ENCODE results near the gene PGPEP1.
"Not testable (repeated sequence)": the region's sequence is repeated elsewhere in the genome, so short reads cannot be mapped to it uniquely, and the experiment has no call there.

The PGPEP1 gene

DNA sequence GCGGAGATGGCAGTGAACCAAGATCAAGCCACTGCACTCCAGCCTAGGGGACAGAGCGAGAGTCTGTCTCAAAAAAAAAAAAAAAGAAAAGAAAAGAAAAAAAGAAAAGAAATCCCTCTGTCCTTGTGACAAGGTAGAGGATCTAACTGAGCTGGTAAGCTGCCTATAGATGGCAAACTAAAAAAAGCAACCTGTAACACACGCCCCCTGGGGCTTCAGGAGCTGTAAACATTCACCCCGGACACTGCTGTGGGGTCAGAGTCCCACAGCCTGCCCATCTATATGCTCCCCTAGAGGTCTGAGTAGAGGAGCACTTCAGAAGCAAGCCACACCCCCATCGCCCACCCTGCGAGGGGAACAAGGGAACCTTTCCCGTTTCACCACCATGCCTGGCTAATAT, 4.3 kb upstream of the PGPEP1 start:
- no peak for DNase-seq

GRCh38 chr19:18338541-18338940, 1.9 kb upstream of the PGPEP1 start:
- no peak for DNase-seq

DNA sequence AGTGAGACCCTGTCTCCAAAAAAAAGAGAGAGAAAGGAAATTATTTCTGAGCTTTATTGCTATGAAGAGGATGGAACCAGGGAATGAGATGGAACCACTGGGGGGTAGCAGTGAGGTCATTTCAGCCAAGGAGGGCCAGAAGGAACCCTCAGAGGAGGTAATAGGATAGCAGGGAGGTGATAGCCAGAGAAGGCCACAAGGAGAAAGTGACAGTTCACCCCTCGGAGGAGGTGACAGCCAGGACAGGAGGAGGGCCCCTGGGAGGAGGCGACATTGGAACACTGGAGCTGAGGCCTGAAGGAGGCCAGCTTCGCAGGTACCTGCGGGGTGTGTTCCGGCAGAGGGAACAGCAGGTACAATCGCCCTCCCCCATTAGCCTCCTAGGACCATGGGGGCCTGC, 675 bp upstream of the PGPEP1 start:
- DNase-seq: no peak

- DNase-seq: no peak
Measured at GRCh38 chr19:18340990-18341868, 831 bp downstream of the PGPEP1 start.

DNA sequence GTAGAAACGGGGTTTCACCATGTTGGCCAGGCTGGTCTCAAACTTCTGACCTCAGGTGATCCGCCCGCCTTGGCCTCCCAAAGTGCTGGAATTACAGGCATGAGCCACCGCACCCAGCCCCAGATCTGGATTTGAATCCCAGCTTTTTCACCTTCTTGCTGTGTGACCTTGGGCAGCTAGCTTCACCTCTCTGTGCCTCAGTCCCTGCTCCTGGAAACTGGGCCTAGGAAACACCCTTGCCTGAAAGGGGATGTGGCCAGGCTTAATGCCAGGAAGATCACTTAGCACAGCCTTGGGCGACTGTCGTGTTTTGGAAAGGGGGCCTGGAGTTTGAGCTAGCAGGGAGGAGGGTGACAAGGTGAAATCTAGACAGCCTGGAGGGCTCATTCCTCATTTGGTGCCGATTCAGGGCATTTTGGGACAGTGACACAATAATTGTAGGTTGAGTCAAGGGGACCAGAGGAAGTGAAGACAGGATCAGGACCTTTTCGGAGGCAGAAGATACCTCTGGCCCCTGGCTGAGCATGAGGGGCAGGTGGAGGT, 1.8 kb downstream of the PGPEP1 start:
- no peak for DNase-seq

- DNase-seq: no peak
Measured at GRCh38 chr19:18344582-18344950, 4.2 kb downstream of the PGPEP1 start.

GRCh38 chr19:18345296-18345695, 4.9 kb downstream of the PGPEP1 start:
- no peak for DNase-seq

- DNase-seq: no peak
Measured at GRCh38 chr19:18346091-18346490, 5.7 kb downstream of the PGPEP1 start.

- no peak for DNase-seq
Measured at GRCh38 chr19:18348171-18348570, 7.8 kb downstream of the PGPEP1 start.

DNA sequence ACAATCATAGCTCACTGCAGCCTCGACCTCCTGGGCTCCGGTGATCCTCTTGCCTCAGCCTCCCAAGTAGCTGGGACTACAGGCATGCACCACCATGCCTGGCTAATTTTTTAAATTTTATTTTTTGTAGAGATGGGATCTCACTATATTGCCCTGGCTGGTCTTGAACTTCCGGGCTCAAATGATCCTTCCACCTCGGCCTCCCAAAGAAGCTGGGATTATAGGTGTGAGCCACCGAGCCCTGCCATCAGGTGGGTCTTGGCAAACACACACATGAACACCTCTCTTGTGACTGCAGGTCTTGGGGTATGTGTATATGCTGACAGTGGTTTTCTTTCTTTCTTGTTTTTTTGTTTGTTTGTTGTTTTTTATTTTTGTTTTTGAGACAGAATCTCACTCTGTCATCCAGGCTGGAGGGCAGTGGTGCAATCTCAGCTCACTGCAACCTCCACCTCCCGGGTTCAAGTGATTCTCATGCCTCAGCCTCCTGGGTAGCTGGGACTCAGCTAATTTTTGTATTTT, 8.5 kb downstream of the PGPEP1 start:
- DNase-seq: not testable (repeated sequence)

- peak; percentile 32 for DNase-seq
Measured at GRCh38 chr19:18349524-18350128, 9.2 kb downstream of the PGPEP1 start.

DNA sequence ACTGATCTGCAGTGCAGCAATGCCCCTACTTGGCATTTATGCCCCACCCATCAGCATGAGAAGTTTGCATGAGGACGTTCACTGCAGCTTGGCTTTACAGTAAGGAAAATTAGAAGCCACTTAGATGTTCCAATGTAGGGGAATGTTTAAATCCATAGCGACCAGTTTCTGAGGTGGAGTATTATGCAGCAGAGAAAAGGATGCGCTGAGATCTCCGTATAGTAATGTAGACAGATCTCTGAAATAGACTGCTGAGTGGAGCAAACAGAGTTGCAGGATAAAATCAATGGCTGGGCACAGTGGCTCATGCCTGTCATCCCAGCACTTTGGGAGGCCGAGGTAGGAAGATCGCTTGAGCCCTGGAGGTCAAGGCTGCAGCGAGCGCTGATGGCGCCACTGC, 10.1 kb downstream of the PGPEP1 start:
- no peak for DNase-seq

DNA sequence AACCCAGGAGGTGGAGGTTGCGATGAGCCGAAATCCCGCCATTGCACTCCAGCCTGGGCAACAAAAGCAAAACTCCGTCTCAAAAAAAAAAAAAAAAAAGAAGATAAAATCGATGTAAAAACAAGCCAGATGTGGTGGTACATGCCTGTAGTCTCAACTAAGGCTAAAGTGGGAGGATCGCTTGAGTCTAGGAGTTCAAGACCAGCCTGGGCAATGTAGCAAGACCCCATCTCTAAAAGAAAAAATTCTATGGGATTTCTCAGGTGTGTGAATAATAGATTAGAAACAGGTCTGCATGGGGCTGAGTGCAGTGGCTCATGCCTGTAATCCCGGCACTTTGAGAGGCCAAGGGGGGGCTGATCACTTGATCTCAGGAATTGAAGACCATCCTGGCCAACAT, 11.1 kb downstream of the PGPEP1 start:
- DNase-seq: no peak

- DNase-seq: no peak
Measured at GRCh38 chr19:18353378-18354005, 13.1 kb downstream of the PGPEP1 start.

- not testable (repeated sequence) for DNase-seq
Measured at GRCh38 chr19:18354743-18355142, 14.3 kb downstream of the PGPEP1 start.

DNA sequence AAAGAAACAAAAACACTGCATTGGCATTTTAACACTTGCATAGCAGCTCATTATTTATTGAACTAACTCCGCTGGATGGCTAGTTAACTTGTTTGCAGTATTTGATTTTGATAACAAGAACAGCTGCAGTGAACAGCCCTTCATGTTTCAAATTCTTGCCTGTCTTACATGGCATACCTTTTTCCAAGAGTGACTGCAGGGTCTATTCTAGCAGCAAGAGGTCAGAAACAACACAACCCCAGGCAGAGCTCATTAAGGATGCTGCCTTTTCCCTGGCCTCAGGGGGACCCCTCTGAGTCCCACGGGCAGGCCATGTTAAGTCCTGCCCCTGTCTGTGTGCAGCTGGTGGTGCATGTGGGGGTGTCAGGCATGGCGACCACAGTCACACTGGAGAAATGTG, 16.6 kb downstream of the PGPEP1 start:
- no peak for DNase-seq

- no peak for DNase-seq
Measured at GRCh38 chr19:18361646-18362045, 21.2 kb downstream of the PGPEP1 start.

DNA sequence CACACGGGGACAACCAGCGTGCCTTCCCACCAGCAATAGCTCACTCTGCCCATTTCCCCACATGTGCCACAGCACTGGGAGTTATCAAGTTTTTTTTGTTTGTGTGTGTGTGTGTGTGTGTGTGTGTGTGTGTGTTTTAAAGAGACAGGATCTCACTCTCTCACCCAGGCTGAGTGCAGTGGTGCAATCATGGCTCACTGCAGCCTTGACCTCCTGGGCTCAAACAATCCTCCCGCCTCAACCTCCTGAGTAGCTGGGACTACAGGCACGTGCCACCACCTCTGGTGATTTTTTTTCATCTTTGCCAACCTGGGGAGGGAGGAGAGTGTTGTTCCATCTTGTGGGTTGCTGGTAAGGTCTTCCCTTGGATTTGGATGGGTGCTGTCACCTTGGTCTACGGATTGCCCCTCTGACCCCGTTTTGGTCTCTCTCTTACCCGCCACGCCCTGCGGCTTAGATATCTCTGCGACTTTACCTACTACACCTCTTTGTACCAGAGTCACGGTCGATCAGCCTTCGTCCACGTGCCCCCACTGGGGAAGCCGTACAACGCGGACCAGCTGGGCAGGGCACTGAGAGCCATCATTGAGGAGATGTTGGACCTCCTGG, 22.6 kb downstream of the PGPEP1 start:
- DNase-seq: no peak

DNA sequence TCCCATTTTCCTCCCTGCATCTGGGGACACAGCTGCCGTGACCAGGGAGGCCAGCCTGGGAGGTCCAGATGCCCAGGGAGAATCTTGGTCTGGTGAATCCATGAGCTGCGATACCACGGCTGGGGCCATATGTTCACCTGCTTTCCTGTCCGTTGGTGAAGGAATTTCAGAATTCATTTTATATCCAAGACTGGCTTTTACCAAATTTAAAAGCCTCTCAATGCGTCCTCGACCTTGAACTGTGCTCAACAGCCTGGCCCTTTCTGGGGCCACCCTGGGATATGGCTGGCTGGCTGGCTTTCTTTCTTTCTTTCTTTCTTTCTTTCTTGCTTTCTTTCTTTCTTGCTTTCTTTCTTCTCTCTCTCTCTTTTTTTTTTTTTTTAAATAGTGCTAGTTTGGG, 23.4 kb downstream of the PGPEP1 start:
- DNase-seq: no peak

- DNase-seq: not testable (repeated sequence)
Measured at GRCh38 chr19:18364277-18364825, 24.0 kb downstream of the PGPEP1 start.

GRCh38 chr19:18364826-18365528, 24.6 kb downstream of the PGPEP1 start:
- DNase-seq: peak; percentile 95

- no peak for DNase-seq
Measured at GRCh38 chr19:18366021-18366435, 25.6 kb downstream of the PGPEP1 start.

Data from NCI-H226 (cell line).